ENCODE results near the gene NEURL2.

DNA sequence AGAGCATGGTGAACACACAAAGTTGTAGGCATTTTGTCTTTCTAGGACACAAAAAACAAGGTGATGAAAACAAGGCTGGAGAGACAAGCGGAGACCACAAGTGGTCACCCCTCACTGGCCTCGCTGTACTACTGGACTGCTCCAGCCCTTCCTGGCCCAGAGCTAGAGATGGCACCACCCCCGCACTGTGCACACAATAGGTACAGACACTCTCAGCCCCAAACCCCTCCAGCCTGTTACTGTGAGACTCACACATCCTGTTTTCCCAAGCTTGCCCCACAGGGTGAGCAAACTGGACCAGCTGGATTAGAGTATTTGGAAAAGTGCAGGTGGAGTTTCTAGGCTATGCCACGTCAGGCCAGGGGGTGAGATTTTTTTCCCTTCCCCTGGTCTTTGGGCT lies 18.4 kb downstream of the NEURL2 start:
- TF ChIP-seq ZFP30 (CRISPR knock-in tag; IDR thresholded peaks at IDR 0.05) (no peak), ZNF70 (CRISPR knock-in tag; IDR thresholded peaks at IDR 0.05) (no peak), ZFP3 (CRISPR knock-in tag; IDR thresholded peaks at IDR 0.05) (no peak), OSR1 (CRISPR knock-in tag; IDR thresholded peaks at IDR 0.05) (no peak), SNAI2 (CRISPR knock-in tag; IDR thresholded peaks at IDR 0.05) (no peak), ZC3H10 (CRISPR knock-in tag; IDR thresholded peaks at IDR 0.05) (no peak), ISL1 (CRISPR knock-in tag; IDR thresholded peaks at IDR 0.05) (no peak)
- TF ChIP-seq, protein P1, sequence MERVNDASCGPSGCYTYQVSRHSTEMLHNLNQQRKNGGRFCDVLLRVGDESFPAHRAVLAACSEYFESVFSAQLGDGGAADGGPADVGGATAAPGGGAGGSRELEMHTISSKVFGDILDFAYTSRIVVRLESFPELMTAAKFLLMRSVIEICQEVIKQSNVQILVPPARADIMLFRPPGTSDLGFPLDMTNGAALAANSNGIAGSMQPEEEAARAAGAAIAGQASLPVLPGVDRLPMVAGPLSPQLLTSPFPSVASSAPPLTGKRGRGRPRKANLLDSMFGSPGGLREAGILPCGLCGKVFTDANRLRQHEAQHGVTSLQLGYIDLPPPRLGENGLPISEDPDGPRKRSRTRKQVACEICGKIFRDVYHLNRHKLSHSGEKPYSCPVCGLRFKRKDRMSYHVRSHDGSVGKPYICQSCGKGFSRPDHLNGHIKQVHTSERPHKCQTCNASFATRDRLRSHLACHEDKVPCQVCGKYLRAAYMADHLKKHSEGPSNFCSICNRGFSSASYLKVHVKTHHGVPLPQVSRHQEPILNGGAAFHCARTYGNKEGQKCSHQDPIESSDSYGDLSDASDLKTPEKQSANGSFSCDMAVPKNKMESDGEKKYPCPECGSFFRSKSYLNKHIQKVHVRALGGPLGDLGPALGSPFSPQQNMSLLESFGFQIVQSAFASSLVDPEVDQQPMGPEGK (CRISPR knock-in tag; IDR thresholded peaks at IDR 0.05; ENCODE audit: borderline replicate concordance) = no peak
- TF ChIP-seq, protein P2, sequence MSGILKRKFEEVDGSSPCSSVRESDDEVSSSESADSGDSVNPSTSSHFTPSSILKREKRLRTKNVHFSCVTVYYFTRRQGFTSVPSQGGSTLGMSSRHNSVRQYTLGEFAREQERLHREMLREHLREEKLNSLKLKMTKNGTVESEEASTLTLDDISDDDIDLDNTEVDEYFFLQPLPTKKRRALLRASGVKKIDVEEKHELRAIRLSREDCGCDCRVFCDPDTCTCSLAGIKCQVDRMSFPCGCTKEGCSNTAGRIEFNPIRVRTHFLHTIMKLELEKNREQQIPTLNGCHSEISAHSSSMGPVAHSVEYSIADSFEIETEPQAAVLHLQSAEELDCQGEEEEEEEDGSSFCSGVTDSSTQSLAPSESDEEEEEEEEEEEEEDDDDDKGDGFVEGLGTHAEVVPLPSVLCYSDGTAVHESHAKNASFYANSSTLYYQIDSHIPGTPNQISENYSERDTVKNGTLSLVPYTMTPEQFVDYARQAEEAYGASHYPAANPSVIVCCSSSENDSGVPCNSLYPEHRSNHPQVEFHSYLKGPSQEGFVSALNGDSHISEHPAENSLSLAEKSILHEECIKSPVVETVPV (CRISPR knock-in tag; IDR thresholded peaks at IDR 0.05) = no peak

Measured in SK-N-SH treated with all-trans-retinoic acid at 6 μM for 48 hours (cell line).